A673 (cell line): ENCODE data around the gene DEPDC1. TPM values are rescaled to one million over a fixed set of nuclear protein-coding genes. Genes with fewer than 3 reads are reported as not detected.
"Not testable (repeated sequence)": the region's sequence is repeated elsewhere in the genome, so short reads cannot be mapped to it uniquely, and the experiment has no call there.

Experiments used
- BruUV-seq: library from RNA; stranded (reverse); fragments of 400-500 nt; replicated peaks from 2 replicates; lab custom pipeline; 2021; lab: Mats Ljungman, UMichigan
- CTCF ChIA-PET: fragments of 300-600 bp; sonication (Branson Sonifier 250); formaldehyde crosslinking; loops from one replicate; lab custom pipeline; 2022; ENCODE audit warnings: antibody characterized with exemption; lab: Charles Lee
- POLR2A ChIA-PET: fragments of 300-600 bp; sonication (Branson Sonifier 250); formaldehyde crosslinking; loops from one replicate; lab custom pipeline; 2022; ENCODE audit warnings: antibody characterized with exemption; ENCODE audit not compliant: low non-redundant PET; lab: Charles Lee
- DNase-seq: peaks from one replicate; pipeline ENCODE4 v3.0.0-alpha.2; 2015; ENCODE audit warnings: low spot score
- H3K27ac ChIP-seq: fragments of 200-600 bp; sonication (generic); 2 replicates; pipeline ENCODE4 v1.5.1; 2016; ENCODE audit warnings: mixed run types, low read depth, mild to moderate bottlenecking, mixed read lengths, antibody characterized with exemption, low read length; ENCODE audit not compliant: poor library complexity, severe bottlenecking
- H3K27me3 ChIP-seq: fragments of 200-600 bp; sonication (generic); replicated peaks from 2 replicates; pipeline ENCODE4 v1.6.1; 2017; ENCODE audit warnings: mixed run types, low read depth, mild to moderate bottlenecking, mixed read lengths, antibody characterized with exemption, low read length; ENCODE audit not compliant: insufficient read depth, poor library complexity
- H3K36me3 ChIP-seq: fragments of 200-600 bp; sonication (generic); 2 replicates; pipeline ENCODE4 v1.6.1; 2016; ENCODE audit warnings: mixed run types, mild to moderate bottlenecking, mixed read lengths, antibody characterized with exemption, low read length; ENCODE audit not compliant: insufficient read depth, poor library complexity, severe bottlenecking
- H3K4me1 ChIP-seq: fragments of 200-600 bp; sonication (generic); 2 replicates; pipeline ENCODE4 v1.6.1; 2017; ENCODE audit warnings: mixed run types, mild to moderate bottlenecking, mixed read lengths, antibody characterized with exemption, low read length; ENCODE audit not compliant: insufficient read depth, poor library complexity, severe bottlenecking
- H3K4me3 ChIP-seq: fragments of 200-600 bp; sonication (generic); 2 replicates; pipeline ENCODE4 v1.5.1; 2016; ENCODE audit warnings: low read depth, mixed run types, mild to moderate bottlenecking, mixed read lengths, low read length; ENCODE audit not compliant: poor library complexity, severe bottlenecking
- H3K9me3 ChIP-seq: fragments of 200-600 bp; sonication (generic); 2 replicates; pipeline ENCODE4 v1.6.1; 2016; ENCODE audit warnings: mixed run types, low read depth, mild to moderate bottlenecking, mixed read lengths, antibody characterized with exemption, low read length; ENCODE audit not compliant: poor library complexity, severe bottlenecking
- CTCF ChIP-seq: fragments of 300-800, 200-600 bp; sonication (generic); conservative IDR thresholded peaks from 2 replicates; pipeline ENCODE4 v1.5.1; 2017; ENCODE audit warnings: low read depth, mild to moderate bottlenecking, antibody characterized with exemption, low read length, moderate library complexity, mixed read lengths
- EZH2 ChIP-seq: fragments of 200-600 bp; sonication (generic); IDR thresholded peaks from 2 replicates; pipeline ENCODE4 v1.6.1; 2017; ENCODE audit warnings: borderline replicate concordance, low read depth, mild to moderate bottlenecking, mixed read lengths, antibody characterized with exemption, low read length; ENCODE audit not compliant: poor library complexity, severe bottlenecking
- intact Hi-C: fragments of 100-400 bp; cut with micrococcal nuclease; formaldehyde crosslinking; loops from one replicate; pipeline ENCODE4 v1.10.0; 2022; ENCODE audit not compliant: unreplicated experiment
- total RNA-seq: library from RNA; stranded (reverse); gene quantifications from 2 replicates; pipeline ENCODE4 v1.2.3, GENCODE V29; 2021

Gene DEPDC1
- total RNA-seq, 1 experiment from 2014 or later, result 70.3 TPM

GRCh38 chr1:68495968-68496679 lies 758 bp downstream of the DEPDC1 start:
- H3K27ac ChIP-seq, result peak overlapping the region; percentile 91
- H3K4me3 ChIP-seq, result peak overlapping the region; percentile 67
- ChIA-PET POLR2A (no interaction called here), CTCF (no interaction called here)
- TF ChIP-seq EZH2, result no peak
- no peak for TF ChIP-seq CTCF
- peaks cover 32% of the 10 kb centered on the region for H3K36me3 ChIP-seq
- H3K9me3 ChIP-seq, result no peaks in the 10 kb centered on the region
- BruUV-seq, result no TSS peak
- no peaks in the 10 kb centered on the region for H3K27me3 ChIP-seq
- DNase-seq, result peak; percentile 10
- peaks cover 16% of the 10 kb centered on the region for H3K4me1 ChIP-seq
- intact Hi-C loops, result no loop called here

- no peaks in the 10 kb centered on the region for H3K9me3 ChIP-seq
- H3K4me1 ChIP-seq, result peaks cover 16% of the 10 kb centered on the region
- peak overlapping the region; percentile 67 for H3K4me3 ChIP-seq
- CTCF ChIA-PET, result no interaction called here
- no TSS peak for BruUV-seq
- no peaks in the 10 kb centered on the region for H3K27me3 ChIP-seq
- POLR2A ChIA-PET, result no interaction called here
- TF ChIP-seq EZH2, result no peak
- TF ChIP-seq CTCF, result no peak
- peak; percentile 7 for DNase-seq
- H3K27ac ChIP-seq, result peak overlapping the region; percentile 91
- intact Hi-C loops, result no loop called here
- peaks cover 38% of the 10 kb centered on the region for H3K36me3 ChIP-seq
Observed at GRCh38 chr1:68495532-68495931, 1.4 kb downstream of the DEPDC1 start.

- Histone ChIP-seq H3K4me1 (peaks cover 16% of the 10 kb centered on the region), H3K27ac (no peak overlapping the region), H3K27me3 (no peaks in the 10 kb centered on the region), H3K4me3 (no peak overlapping the region), H3K36me3 (peaks cover 61% of the 10 kb centered on the region), H3K9me3 (no peaks in the 10 kb centered on the region)
- no TSS peak for BruUV-seq
- ChIA-PET CTCF (no interaction called here), POLR2A (no interaction called here)
- DNase-seq, result no peak
- intact Hi-C loops, result no loop called here
- TF ChIP-seq EZH2 (no peak), CTCF (no peak)
Observed at GRCh38 chr1:68493193-68493592, 3.7 kb downstream of the DEPDC1 start.

GRCh38 chr1:68492255-68492654 lies 4.6 kb downstream of the DEPDC1 start:
- H3K4me3 ChIP-seq, BruUV-seq, POLR2A ChIA-PET, DNase-seq, H3K27me3 ChIP-seq, intact Hi-C loops, H3K27ac ChIP-seq, CTCF ChIA-PET, H3K9me3 ChIP-seq: not testable (repeated sequence)
- H3K4me1 ChIP-seq, result peaks cover 11% of the 10 kb centered on the region
- peaks cover 71% of the 10 kb centered on the region for H3K36me3 ChIP-seq
